Stimulated activated CD8-positive, alpha-beta memory T cell treated with anti-CD3 and anti-CD28 coated beads, Interleukin-7, amount 100 ng/mL, for 48 hours (primary cell): ENCODE data around the gene RPL39L.
"Not testable (repeated sequence)": the region's sequence is repeated elsewhere in the genome, so short reads cannot be mapped to it uniquely, and the experiment has no call there.

ENCODE experiments used
- DNase-seq, 2 donors: peaks; one replicate each; pipeline ENCODE4 v3.0.0-alpha.2; 2020; ENCODE audit warnings: low read depth in 1 of 2; ENCODE audit errors: extremely low read depth in 1 of 2

Gene RPL39L

DNA sequence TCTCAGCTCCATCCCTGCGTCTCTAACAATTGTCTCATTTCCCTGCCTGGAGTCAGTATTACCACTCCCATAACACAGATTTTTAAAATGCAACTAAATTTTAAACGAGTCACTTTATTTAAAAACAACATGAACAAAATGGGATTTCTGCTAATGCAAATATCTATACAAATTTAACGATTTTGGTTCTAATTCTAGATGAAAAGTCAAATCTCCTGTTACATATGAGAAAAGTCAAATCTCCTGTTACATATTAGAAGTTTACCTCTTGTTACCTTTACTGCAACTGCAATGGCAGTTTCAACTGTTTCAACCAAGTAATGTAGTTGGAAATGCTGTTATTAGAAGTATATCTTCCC, 578 bp upstream of the RPL39L start:
- no peak for DNase-seq

DNA sequence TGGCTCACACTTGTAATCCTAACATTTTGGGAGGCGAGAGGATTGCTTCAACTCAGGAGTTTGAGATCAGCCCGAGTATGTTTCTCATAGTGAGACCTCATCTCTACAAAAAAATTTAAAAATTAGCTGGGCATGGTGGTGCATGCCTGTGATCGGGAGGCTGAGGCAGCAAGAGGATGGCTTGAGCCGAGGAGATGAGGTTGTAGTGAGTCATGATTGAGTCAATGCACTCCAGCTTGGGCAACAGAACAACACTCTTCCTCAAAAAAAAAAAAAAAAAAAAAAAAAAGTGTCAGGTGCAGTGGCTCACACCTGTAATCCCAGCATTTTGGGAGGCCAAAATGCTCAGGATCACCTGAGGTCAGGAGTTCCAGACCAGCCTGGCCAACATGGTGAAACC, 2.4 kb downstream of the RPL39L start:
- DNase-seq, result no peak

- no peak for DNase-seq
These were observed 3.0 kb downstream of the RPL39L start for GRCh38 chr3:187136337-187136736.

DNA sequence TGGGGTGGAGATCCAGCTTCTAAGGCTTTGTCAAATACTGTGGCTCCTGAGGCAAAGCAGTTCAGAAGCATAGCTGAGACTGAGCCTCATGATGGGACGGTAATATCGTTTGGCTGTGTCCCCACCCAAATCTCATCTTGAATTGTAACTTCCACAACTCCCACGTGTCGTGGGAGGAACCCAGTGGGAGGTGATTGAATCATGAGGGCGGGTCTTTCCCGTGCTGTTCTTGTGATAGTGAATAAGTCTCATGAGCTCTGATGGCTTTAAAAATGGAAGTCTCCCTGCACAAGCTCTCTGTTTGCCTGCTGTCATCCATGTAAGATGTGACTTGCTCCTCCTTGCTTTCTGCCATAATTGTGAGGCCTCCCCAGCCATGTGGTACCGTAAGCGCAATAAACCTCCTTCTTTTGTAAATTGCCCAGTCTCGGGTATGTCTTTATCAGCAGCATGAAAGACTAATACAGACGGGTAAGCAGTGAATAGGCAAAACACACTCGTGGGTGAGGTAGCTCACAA, 4.1 kb downstream of the RPL39L start:
- DNase-seq, result not testable (repeated sequence)

DNA sequence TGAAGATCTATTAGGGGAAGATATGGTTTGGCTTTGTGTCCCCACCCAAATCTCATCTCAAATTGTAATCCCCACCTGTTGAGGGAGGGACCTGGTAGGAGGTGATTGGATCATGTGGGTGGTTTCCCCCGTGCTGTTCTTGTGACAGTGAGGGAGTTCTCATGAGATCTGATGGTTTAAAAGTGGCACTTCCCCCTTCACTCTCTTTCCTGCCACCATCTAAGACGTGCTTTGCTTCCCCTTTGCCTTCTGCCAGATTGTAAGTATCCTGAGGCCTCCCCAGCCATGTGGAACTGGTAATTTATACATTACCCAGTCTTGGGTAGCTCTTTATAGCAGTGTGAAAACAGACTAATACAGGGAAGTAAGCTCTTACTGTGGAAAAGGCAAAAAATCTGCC, 6.1 kb downstream of the RPL39L start:
- DNase-seq, result not testable (repeated sequence)

GRCh38 chr3:187132666-187133065, 6.6 kb downstream of the RPL39L start:
- DNase-seq, result no peak

- no peak for DNase-seq
These were observed 7.3 kb downstream of the RPL39L start for GRCh38 chr3:187131981-187132380.

DNA sequence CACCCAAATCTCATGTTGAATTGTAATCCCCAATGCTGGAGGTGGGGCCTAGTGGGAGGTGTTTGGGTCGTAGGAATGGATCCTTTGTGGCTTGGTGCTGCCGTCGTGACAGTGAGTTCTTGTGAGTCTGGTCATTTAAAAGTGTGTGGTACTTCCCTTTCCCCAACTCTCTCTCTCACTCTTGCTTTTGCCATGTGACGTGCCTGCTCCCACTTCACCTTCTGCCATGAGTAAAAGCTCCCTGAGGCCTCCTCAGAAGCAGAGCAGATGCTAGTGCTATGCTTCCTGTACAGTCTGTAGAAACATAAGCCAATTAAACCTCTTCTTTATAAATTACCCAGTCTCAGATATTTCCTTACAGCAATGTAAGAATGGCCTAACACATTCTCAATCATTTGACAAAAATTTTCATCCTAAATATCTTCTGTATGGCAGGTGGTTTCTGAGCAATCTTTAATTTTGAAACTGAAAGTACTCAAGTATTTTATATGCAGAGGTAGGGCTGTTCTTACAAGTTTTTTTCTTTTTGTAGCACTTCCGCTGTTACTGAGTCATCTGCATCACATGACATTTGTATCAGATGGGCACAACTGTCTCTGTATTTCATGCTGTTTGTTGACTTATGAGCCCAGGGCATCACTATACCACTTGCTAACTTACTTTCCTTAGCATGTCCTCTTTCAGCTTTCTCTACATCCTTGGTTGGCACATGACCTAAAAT, 8.8 kb downstream of the RPL39L start:
- DNase-seq, result no peak

DNA sequence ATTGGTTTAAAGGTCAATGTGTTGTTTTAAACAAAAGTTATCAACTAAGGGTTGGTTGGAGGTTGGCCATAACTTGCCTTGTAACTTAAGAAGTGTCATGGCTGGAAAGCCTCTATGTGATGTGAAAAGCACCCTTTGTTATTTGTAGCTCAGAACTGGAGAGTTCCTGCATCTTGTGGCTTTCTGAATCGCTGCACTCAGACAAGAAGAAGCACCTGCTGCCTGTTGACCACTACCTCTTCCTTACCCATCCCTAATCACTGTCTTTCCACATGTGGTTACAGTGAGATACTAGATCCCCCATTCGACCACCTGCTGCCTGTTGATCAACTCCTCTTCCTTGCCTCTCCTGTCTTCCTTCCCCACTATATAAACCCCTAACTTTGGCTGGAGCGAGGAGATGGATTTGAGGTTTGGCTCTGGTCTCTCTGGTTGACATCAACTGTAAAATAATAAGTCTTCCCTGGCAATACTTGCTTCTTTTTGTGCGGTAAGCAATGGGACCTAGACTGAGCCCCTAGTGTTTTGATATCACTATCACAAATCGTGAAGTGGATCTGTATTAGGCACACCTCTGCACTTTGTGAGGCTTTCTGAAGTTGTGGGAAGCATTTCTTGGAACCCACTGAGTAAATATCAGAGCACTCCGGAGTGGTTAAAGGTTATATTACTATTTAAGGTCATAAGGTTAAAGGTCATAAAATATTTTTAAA, 13.8 kb downstream of the RPL39L start:
- no peak for DNase-seq

DNA sequence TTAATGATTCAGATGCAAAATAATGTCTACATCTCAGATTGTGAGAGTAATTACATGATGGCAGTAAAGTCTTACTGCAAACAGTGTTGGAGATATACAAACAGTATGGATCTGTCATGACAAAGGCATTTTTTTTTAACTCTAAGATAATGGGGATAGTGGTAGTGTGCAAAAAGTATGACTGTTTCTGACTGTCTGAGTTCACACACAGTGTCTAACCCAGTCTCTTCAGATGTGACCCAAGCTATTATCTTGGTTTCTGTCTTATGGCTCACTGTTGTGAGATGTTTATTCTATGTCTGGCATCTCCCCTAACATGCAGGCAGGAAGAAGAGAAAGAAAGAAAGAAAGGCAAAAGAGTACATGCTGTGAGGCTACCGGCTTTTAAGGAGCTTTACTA, 17.0 kb downstream of the RPL39L start:
- no peak for DNase-seq

DNA sequence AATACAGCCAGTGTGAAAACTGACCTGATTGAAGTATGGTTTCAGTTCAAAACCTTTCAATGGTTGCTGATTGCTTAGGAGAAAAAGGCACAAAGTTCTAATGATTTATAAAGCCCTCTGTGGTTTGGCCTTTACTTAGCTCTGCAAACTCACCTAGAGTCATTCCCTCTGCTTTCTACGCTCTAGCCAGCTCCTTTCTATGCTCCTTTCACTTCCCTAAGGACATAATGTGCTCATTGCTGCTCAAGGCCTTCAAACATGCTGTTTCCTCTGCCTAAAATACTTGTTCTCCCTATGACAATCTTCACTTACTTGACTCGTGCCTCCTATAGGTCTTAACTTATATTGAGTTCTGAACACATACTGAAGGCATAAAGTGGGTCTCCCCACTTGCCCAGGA, 19.0 kb downstream of the RPL39L start:
- DNase-seq, result no peak

DNA sequence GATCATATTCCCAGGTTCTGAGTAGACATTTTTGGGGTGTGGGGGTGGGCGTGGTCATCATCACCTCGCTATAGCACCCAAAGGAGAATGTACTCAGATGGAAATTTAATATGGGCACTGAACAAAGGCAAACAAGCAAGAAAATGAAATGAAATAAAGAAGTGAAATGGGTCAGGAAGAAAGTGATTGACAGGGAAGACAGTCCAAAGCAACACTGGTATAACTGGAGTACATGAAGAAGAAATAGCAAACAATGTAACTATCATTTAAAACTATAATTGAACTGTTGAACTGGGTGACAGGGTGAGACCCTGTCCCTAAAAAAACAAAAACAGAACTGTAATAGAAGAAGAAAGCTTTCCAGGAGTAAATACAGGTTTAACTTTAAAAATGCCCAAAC, 24.8 kb downstream of the RPL39L start:
- no peak for DNase-seq

DNA sequence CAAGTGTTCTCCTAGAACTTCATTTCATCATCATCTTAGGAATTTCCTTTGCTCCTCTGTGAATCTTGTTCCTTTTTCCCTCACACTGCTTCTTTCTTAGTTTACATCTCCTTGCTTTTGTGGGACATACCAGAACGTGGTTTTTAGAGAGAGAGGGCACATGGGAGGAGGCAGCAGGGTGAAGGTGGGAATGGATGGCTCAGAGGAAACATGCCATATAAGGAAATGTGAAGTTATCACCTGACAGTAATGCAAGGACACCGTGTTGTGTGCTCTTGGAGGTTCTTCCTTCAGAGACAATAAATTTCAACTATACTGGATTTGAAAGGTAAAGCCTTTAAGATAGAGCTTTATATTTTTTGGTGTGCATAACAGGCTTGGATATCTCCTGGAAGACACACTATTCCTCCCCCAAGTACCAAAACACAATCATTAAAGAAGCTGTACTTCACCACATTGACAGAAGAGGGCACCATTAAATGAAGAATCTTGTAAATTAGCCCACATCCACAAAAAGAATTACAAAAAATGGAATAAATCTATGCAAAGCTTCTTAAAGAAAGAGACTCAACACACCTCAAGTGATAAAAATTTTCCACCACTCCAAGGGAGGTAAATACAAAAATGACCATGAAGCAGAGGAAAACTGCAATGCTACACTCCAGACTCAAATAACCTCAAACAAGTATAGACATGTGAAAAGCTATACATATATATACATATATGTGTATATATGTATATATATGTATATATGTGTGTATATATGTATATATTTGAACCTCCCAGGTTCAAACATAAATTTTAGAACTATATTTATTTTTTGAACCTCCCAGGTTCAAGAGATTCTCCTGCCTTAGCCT, 26.1 kb downstream of the RPL39L start:
- no peak for DNase-seq

GRCh38 chr3:187110156-187110555, 29.1 kb downstream of the RPL39L start:
- DNase-seq, result no peak

- DNase-seq, result no peak
These were observed 31.3 kb downstream of the RPL39L start for GRCh38 chr3:187107989-187108388.

DNA sequence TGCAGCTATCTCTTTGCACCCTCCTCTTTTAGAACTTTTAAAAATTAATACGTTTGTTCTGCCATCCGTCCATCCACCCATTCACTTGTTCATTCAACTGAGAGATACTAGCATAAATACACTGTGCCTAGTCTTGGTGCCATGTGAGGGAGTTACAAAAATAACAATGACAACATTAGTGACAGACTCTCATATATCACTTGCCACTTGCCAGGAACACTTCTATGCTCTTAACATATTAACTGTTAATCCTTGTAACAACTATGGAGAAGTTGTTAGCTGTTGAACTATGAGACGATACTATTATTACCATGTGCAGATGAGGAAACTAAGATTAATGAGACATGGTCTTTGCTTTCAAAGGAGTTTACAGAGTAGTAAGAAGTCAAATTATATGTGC, 33.6 kb downstream of the RPL39L start:
- DNase-seq, result no peak

DNA sequence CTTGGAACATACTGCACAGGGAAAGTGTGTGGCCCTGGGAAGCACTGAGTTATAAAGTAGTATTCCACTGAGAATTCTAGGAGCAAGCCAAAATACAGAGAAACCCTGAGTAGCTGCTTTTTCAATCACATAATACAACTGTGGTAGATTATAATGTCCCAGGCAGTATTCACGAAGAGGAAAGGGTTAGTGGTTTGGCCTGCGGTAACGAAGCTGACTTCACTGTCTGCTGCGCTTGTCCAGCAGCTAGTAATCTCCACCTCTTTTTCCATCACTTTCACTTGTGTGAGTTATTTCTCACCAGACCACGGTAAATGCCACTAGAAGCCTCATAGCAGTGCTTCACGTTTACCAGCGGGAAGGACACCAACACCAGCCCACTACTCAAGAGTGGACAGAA, 34.4 kb downstream of the RPL39L start:
- no peak for DNase-seq

DNA sequence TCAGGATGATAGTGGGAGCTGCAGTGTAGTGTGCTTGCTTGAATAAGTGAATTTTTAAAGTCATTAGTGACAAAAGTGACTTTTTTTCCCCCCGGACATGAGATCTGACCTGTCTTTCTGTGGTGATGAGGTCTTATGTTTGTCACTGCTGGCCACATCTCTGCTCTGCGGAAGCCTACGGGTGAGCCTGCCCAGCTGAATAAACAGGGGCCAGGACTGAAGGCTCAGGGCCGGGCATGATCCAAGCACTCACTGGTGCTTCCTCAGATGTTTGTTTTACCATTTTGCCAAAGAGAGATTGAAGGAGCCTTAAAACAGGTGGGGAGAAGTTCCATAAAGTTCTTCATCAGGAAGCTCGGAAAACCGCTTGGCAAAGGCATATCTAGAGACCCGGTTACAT, 35.0 kb downstream of the RPL39L start:
- no peak for DNase-seq

- DNase-seq, result no peak
These were observed 36.0 kb downstream of the RPL39L start for GRCh38 chr3:187103251-187103650.

DNA sequence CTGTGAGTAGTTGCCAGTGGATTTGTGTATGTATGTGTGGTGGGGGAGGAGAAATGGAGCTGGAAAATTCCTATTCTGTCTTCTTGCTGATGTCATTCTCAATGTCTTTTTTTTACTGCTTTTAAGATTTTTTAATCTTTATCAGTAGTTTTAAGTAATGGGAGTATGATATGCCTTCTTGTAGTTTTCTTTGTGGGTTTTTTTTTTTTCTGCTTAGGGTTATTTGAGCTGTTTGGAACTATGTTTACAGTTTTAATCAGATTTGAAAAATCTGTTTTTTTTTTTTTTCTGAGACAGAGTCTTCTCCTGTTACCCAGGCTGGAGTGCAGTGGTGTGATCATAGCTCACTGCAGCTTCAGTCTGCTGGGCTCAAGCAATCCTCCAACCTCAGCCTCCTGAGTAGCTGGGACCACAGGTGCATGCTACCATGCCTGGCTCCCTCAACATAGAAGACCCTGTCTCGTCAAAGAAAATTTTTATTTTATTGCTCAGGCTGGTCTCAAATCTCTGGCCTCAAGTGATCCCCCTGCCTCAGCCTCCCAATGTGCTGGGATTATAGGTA, 37.1 kb downstream of the RPL39L start:
- DNase-seq, result no peak
